Lower lobe of right lung (tissue), 2 donors: Measurements from ENCODE around the gene TMEM156. TPM values are rescaled to one million over a fixed set of nuclear protein-coding genes. Genes with fewer than 3 reads are reported as not detected.
A peak's percentile ranks its signal among the peaks of the same experiment; 100 is the strongest.

Experiments
- ATAC-seq, 2 donors: fragments of 200-7000 bp; cut with Tn5 transposase; one replicate each; pipeline ENCODE4 v1.9.1; 2020 to 2022; ENCODE audit warnings: mild to moderate bottlenecking in 2 of 2, moderate library complexity in 2 of 2
- DNase-seq: peaks from one replicate; pipeline ENCODE4 v3.0.0-alpha.2; 2020
- H3K27ac ChIP-seq: fragments of 200-600 bp; one replicate; pipeline ENCODE4 v1.8.0; 2022
- H3K27me3 ChIP-seq: fragments of 200-600 bp; one replicate; pipeline ENCODE4 v1.8.0; 2022; ENCODE audit warnings: low read depth
- H3K36me3 ChIP-seq: fragments of 200-600 bp; one replicate; pipeline ENCODE4 v1.8.0; 2022; ENCODE audit warnings: mild to moderate bottlenecking
- H3K4me1 ChIP-seq: fragments of 200-600 bp; one replicate; pipeline ENCODE4 v1.8.0; 2022
- H3K4me3 ChIP-seq: fragments of 200-600 bp; one replicate; pipeline ENCODE4 v1.8.0; 2022; ENCODE audit warnings: mild to moderate bottlenecking
- H3K9me3 ChIP-seq: fragments of 200-600 bp; one replicate; pipeline ENCODE4 v1.8.0; 2022
- CTCF ChIP-seq: fragments of 200-600 bp; IDR thresholded peaks from one replicate; pipeline ENCODE4 v1.8.0; 2022; ENCODE audit warnings: antibody characterized with exemption, mild to moderate bottlenecking
- intact Hi-C: fragments of 100-400 bp; cut with DNase I; formaldehyde crosslinking; loops from one replicate; pipeline ENCODE4 v1.11.0; 2022
- long read RNA-seq: library from polyadenylated mRNA; unstranded; transcript quantifications from one replicate; pipeline ENCODE4 v2.0.0, GENCODE V29; 2021
- total RNA-seq: library from RNA; stranded (reverse); fragmentation: NEBNext Ultra II Directional; extraction: Animal tissue kit (Norgen Biotek cat#: 25700); gene quantifications from one replicate; pipeline ENCODE4 v1.2.1, GENCODE V29; 2021
- donor health status: DM: no; HTN: yes; CAD: no; lungs with severe emphysema.

The TMEM156 gene
- total RNA-seq: 0.62 TPM
- long read RNA-seq: 0 reads

GRCh38 chr4:39032218-39033085 lies at the start of gene TMEM156:
Gene TMEM156, minus strand, starts transcription at chr4:39032409. Its CDS starts 96 bp downstream, at chr4:39032313.
- DNase-seq: no peak
- H3K4me1 ChIP-seq: peaks cover under 1% of the 10 kb centered on the region
- H3K27me3 ChIP-seq: no peaks in the 10 kb centered on the region
- peak; percentile 39 to 68 for ATAC-seq
- no peaks in the 10 kb centered on the region for H3K9me3 ChIP-seq
- intact Hi-C loops: no loop called here
- H3K4me3 ChIP-seq: peak within 1 kb of the TSS; percentile 2
- no peaks in the 10 kb centered on the region for H3K36me3 ChIP-seq
- no peak for TF ChIP-seq CTCF
- H3K27ac ChIP-seq: peak within 1 kb of the TSS; percentile 32

GRCh38 chr4:39078829-39079228 lies 46.6 kb upstream of the TMEM156 start:
- H3K36me3 ChIP-seq: peaks cover 16% of the 10 kb centered on the region
- ATAC-seq (no peak), DNase-seq (no peak)
- H3K9me3 ChIP-seq: no peaks in the 10 kb centered on the region
- no peaks in the 10 kb centered on the region for H3K27me3 ChIP-seq
- no peak overlapping the region for H3K27ac ChIP-seq
- no peak overlapping the region for H3K4me3 ChIP-seq
- H3K4me1 ChIP-seq: no peaks in the 10 kb centered on the region
- intact Hi-C loops: no loop called here
- TF ChIP-seq CTCF: no peak

- no peak for DNase-seq
- no peak overlapping the region for H3K4me3 ChIP-seq
- intact Hi-C loops: no loop called here
- ATAC-seq: peak in 1 of 2 donors; percentile 40
- no peak for TF ChIP-seq CTCF
- H3K27me3 ChIP-seq: no peaks in the 10 kb centered on the region
- H3K9me3 ChIP-seq: no peaks in the 10 kb centered on the region
- no peak overlapping the region for H3K27ac ChIP-seq
- no peaks in the 10 kb centered on the region for H3K4me1 ChIP-seq
- no peaks in the 10 kb centered on the region for H3K36me3 ChIP-seq
Measured at GRCh38 chr4:39068907-39069306, 36.7 kb upstream of the TMEM156 start.

GRCh38 chr4:39067451-39067850 lies 35.2 kb upstream of the TMEM156 start:
- Histone ChIP-seq H3K4me1 (no peaks in the 10 kb centered on the region), H3K4me3 (no peak overlapping the region), H3K27ac (no peak overlapping the region), H3K36me3 (no peaks in the 10 kb centered on the region), H3K27me3 (no peaks in the 10 kb centered on the region), H3K9me3 (no peaks in the 10 kb centered on the region)
- no peak for TF ChIP-seq CTCF
- ATAC-seq (no peak), DNase-seq (no peak)
- intact Hi-C loops: no loop called here

GRCh38 chr4:39067031-39067430 lies 34.8 kb upstream of the TMEM156 start:
- H3K9me3 ChIP-seq: no peaks in the 10 kb centered on the region
- ATAC-seq: no peak
- no peak overlapping the region for H3K27ac ChIP-seq
- intact Hi-C loops: no loop called here
- no peak for TF ChIP-seq CTCF
- no peak overlapping the region for H3K4me3 ChIP-seq
- H3K4me1 ChIP-seq: no peaks in the 10 kb centered on the region
- DNase-seq: no peak
- H3K36me3 ChIP-seq: no peaks in the 10 kb centered on the region
- H3K27me3 ChIP-seq: no peaks in the 10 kb centered on the region
